Measurements from ENCODE around the gene SRCIN1. TPM values are rescaled to one million over a fixed set of nuclear protein-coding genes. Genes with fewer than 3 reads are reported as not detected.

SRCIN1 gene
- total and polyA plus RNA-seq, 7 experiments from 2014 or later = 0.15 to 0.40 (median 0.23) TPM; not detected in 3

GRCh38 chr17:38617074-38617860 lies 11.5 kb upstream of the SRCIN1 start:
- ATAC-seq (no peak), DNase-seq (no peak)
- Mint-ChIP-seq H3K27ac (peak overlapping the region in 1 of 9 donors; percentile 28), H3K27me3 (peaks cover 29 to 51% (median 37%) of the 10 kb centered on the region in 5 donors), H3K4me3 (no peak overlapping the region), H3K4me1 (peaks cover 0 to 1% (median 0%) of the 10 kb centered on the region in 7 donors), H3K36me3 (peaks cover 0 to 5% (median 0%) of the 10 kb centered on the region in 5 donors), H3K9me3 (peaks cover 0 to 6% (median under 1%) of the 10 kb centered on the region in 11 donors)
- Histone ChIP-seq H3K27me3 (ENCODE audit: control insufficient read depth in 2 of 2, insufficient read depth in 2 of 2, low read length in 2 of 2) (no peaks in the 10 kb centered on the region), H3K9me3 (ENCODE audit: control insufficient read depth in 2 of 3, low read length in 3 of 3) (no peaks in the 10 kb centered on the region), H3K4me3 (ENCODE audit: low read length) (no peak overlapping the region), H3K36me3 (ENCODE audit: control insufficient read depth in 2 of 3, insufficient read depth in 3 of 3, low read length in 3 of 3) (no peaks in the 10 kb centered on the region), H3K4me1 (ENCODE audit: control insufficient read depth in 2 of 2, insufficient read depth in 2 of 2, low read length in 2 of 2) (no peaks in the 10 kb centered on the region), H3K27ac (ENCODE audit: low read depth, low read length) (no peak overlapping the region)
- CTCF ChIA-PET = no interaction called here
- intact Hi-C loops (cut with micrococcal nuclease) = no loop called here
- POLR2A ChIA-PET = no interaction called here

- Mint-ChIP-seq H3K36me3 (peaks cover 0 to 6% (median 0%) of the 10 kb centered on the region in 5 donors), H3K4me3 (no peak overlapping the region), H3K27ac (no peak overlapping the region), H3K4me1 (peaks cover 0 to 1% (median 0%) of the 10 kb centered on the region in 7 donors), H3K27me3 (peaks cover 30 to 51% (median 38%) of the 10 kb centered on the region in 5 donors), H3K9me3 (peaks cover 0 to 15% (median 4%) of the 10 kb centered on the region in 11 donors)
- Histone ChIP-seq H3K27me3 (ENCODE audit: control insufficient read depth in 2 of 2, insufficient read depth in 2 of 2, low read length in 2 of 2) (no peaks in the 10 kb centered on the region), H3K4me1 (ENCODE audit: control insufficient read depth in 2 of 2, insufficient read depth in 2 of 2, low read length in 2 of 2) (no peaks in the 10 kb centered on the region), H3K9me3 (ENCODE audit: control insufficient read depth in 2 of 3, low read length in 3 of 3) (no peaks in the 10 kb centered on the region), H3K36me3 (ENCODE audit: control insufficient read depth in 2 of 3, insufficient read depth in 3 of 3, low read length in 3 of 3) (no peaks in the 10 kb centered on the region), H3K27ac (ENCODE audit: low read depth, low read length) (no peak overlapping the region), H3K4me3 (ENCODE audit: low read length) (no peak overlapping the region)
- no peak for DNase-seq
- POLR2A ChIA-PET = no interaction called here
- intact Hi-C loops (cut with micrococcal nuclease) = no loop called here
- CTCF ChIA-PET = no interaction called here
- ATAC-seq = no peak
Observed at GRCh38 chr17:38616361-38616760, 10.6 kb upstream of the SRCIN1 start.

GRCh38 chr17:38613981-38614779 lies 8.4 kb upstream of the SRCIN1 start:
- peaks cover 0 to 6% (median 0%) of the 10 kb centered on the region in 5 donors for H3K36me3 Mint-ChIP-seq
- intact Hi-C loops (cut with micrococcal nuclease) = no loop called here

GRCh38 chr17:38613525-38613980 lies 7.8 kb upstream of the SRCIN1 start:
- no peaks in the 10 kb centered on the region for H3K4me1 ChIP-seq (ENCODE audit: control insufficient read depth in 2 of 2, insufficient read depth in 2 of 2, low read length in 2 of 2)
- H3K4me3 Mint-ChIP-seq = no peak overlapping the region
- peaks cover 0 to 17% (median 4%) of the 10 kb centered on the region in 11 donors for H3K9me3 Mint-ChIP-seq
- CTCF ChIA-PET = no interaction called here
- no peak overlapping the region for H3K4me3 ChIP-seq (ENCODE audit: low read length)
- POLR2A ChIA-PET = no interaction called here
- H3K4me1 Mint-ChIP-seq = peaks cover 0 to 3% (median 0%) of the 10 kb centered on the region in 7 donors
- H3K36me3 ChIP-seq (ENCODE audit: control insufficient read depth in 2 of 3, insufficient read depth in 3 of 3, low read length in 3 of 3) = no peaks in the 10 kb centered on the region
- H3K27me3 ChIP-seq (ENCODE audit: control insufficient read depth in 2 of 2, insufficient read depth in 2 of 2, low read length in 2 of 2) = peaks cover 0 to 13% of the 10 kb centered on the region in 2 donors
- H3K27ac ChIP-seq (ENCODE audit: low read depth, low read length) = no peak overlapping the region
- no peaks in the 10 kb centered on the region for H3K9me3 ChIP-seq (ENCODE audit: control insufficient read depth in 2 of 3, low read length in 3 of 3)
- peaks cover 44 to 57% (median 49%) of the 10 kb centered on the region in 5 donors for H3K27me3 Mint-ChIP-seq
- ATAC-seq = no peak
- no peak overlapping the region for H3K27ac Mint-ChIP-seq
- DNase-seq = no peak
- H3K36me3 Mint-ChIP-seq = peaks cover 0 to 6% (median 0%) of the 10 kb centered on the region in 5 donors
- intact Hi-C loops (cut with micrococcal nuclease) = no loop called here

More at GRCh38 chr17:38613981-38614779, 8.4 kb upstream of the SRCIN1 start:
- POLR2A ChIA-PET = no interaction called here
- Histone ChIP-seq H3K9me3 (ENCODE audit: control insufficient read depth in 2 of 3, low read length in 3 of 3) (no peaks in the 10 kb centered on the region), H3K4me1 (ENCODE audit: control insufficient read depth in 2 of 2, insufficient read depth in 2 of 2, low read length in 2 of 2) (no peaks in the 10 kb centered on the region), H3K4me3 (ENCODE audit: low read length) (no peak overlapping the region), H3K27me3 (ENCODE audit: control insufficient read depth in 2 of 2, insufficient read depth in 2 of 2, low read length in 2 of 2) (peaks cover 0 to 7% of the 10 kb centered on the region in 2 donors), H3K27ac (ENCODE audit: low read depth, low read length) (no peak overlapping the region), H3K36me3 (ENCODE audit: control insufficient read depth in 2 of 3, insufficient read depth in 3 of 3, low read length in 3 of 3) (no peaks in the 10 kb centered on the region)
- CTCF ChIA-PET = no interaction called here
- H3K4me1 Mint-ChIP-seq = peaks cover 0 to 1% (median 0%) of the 10 kb centered on the region in 7 donors
- no peak overlapping the region for H3K27ac Mint-ChIP-seq
- peaks cover 0 to 17% (median 4%) of the 10 kb centered on the region in 11 donors for H3K9me3 Mint-ChIP-seq
- ATAC-seq (no peak), DNase-seq (no peak)
- H3K4me3 Mint-ChIP-seq = no peak overlapping the region
- H3K27me3 Mint-ChIP-seq = peaks cover 39 to 51% (median 45%) of the 10 kb centered on the region in 5 donors

- CTCF ChIA-PET = no interaction called here
- POLR2A ChIA-PET = no interaction called here
- Mint-ChIP-seq H3K36me3 (peaks cover 0 to 6% (median 0%) of the 10 kb centered on the region in 5 donors), H3K9me3 (peaks cover 0 to 17% (median 4%) of the 10 kb centered on the region in 11 donors), H3K4me3 (no peak overlapping the region), H3K27ac (no peak overlapping the region), H3K27me3 (peaks cover 60 to 67% (median 63%) of the 10 kb centered on the region in 5 donors), H3K4me1 (peaks cover 6 to 9% (median 7%) of the 10 kb centered on the region in 7 donors)
- Histone ChIP-seq H3K36me3 (ENCODE audit: control insufficient read depth in 2 of 3, insufficient read depth in 3 of 3, low read length in 3 of 3) (no peaks in the 10 kb centered on the region), H3K4me3 (ENCODE audit: low read length) (no peak overlapping the region), H3K27me3 (ENCODE audit: control insufficient read depth in 2 of 2, insufficient read depth in 2 of 2, low read length in 2 of 2) (peaks cover 10 to 29% of the 10 kb centered on the region in 2 donors), H3K27ac (ENCODE audit: low read depth, low read length) (no peak overlapping the region), H3K4me1 (ENCODE audit: control insufficient read depth in 2 of 2, insufficient read depth in 2 of 2, low read length in 2 of 2) (peaks cover 2 to 3% of the 10 kb centered on the region in 2 donors), H3K9me3 (ENCODE audit: control insufficient read depth in 2 of 3, low read length in 3 of 3) (no peaks in the 10 kb centered on the region)
- ATAC-seq = no peak
- intact Hi-C loops (cut with micrococcal nuclease) = no loop called here
- DNase-seq = no peak
Observed at GRCh38 chr17:38611872-38612376, 6.2 kb upstream of the SRCIN1 start.

GRCh38 chr17:38611070-38611786 lies 5.5 kb upstream of the SRCIN1 start:
- H3K9me3 ChIP-seq (ENCODE audit: control insufficient read depth in 2 of 3, low read length in 3 of 3) = no peaks in the 10 kb centered on the region
- no peak overlapping the region for H3K27ac ChIP-seq (ENCODE audit: low read depth, low read length)
- H3K27ac Mint-ChIP-seq = no peak overlapping the region
- H3K4me1 Mint-ChIP-seq = peaks cover 6 to 13% (median 12%) of the 10 kb centered on the region in 7 donors
- CTCF ChIA-PET = no interaction called here
- H3K4me3 ChIP-seq (ENCODE audit: low read length) = no peak overlapping the region
- H3K27me3 Mint-ChIP-seq = peaks cover 64 to 71% (median 66%) of the 10 kb centered on the region in 5 donors
- peaks cover 10 to 32% of the 10 kb centered on the region in 2 donors for H3K27me3 ChIP-seq (ENCODE audit: control insufficient read depth in 2 of 2, insufficient read depth in 2 of 2, low read length in 2 of 2)
- POLR2A ChIA-PET = no interaction called here
- no peak for ATAC-seq
- DNase-seq = no peak
- peaks cover 0 to 17% (median 4%) of the 10 kb centered on the region in 11 donors for H3K9me3 Mint-ChIP-seq
- H3K4me1 ChIP-seq (ENCODE audit: control insufficient read depth in 2 of 2, insufficient read depth in 2 of 2, low read length in 2 of 2) = peaks cover 9% of the 10 kb centered on the region in 2 donors
- no peak overlapping the region for H3K4me3 Mint-ChIP-seq
- H3K36me3 Mint-ChIP-seq = peaks cover 0 to 6% (median 0%) of the 10 kb centered on the region in 5 donors
- intact Hi-C loops (cut with micrococcal nuclease) = no loop called here
- H3K36me3 ChIP-seq (ENCODE audit: control insufficient read depth in 2 of 3, insufficient read depth in 3 of 3, low read length in 3 of 3) = no peaks in the 10 kb centered on the region

All from naive thymus-derived CD4-positive, alpha-beta T cell (primary cell).